C1 segment of cervical spinal cord (tissue), 14 donors: ENCODE data around the gene BIN1.
"Not testable (repeated sequence)": the region's sequence is repeated elsewhere in the genome, so short reads cannot be mapped to it uniquely, and the experiment has no call there.

Source experiments
- DNase-seq, 14 donors: peaks; one replicate each; lab custom pipeline; 2025; lab: John Stamatoyannopoulos, UW

BIN1 gene

GRCh38 chr2:127047716-127048617, 59.0 kb downstream of the BIN1 start:
- no peak for DNase-seq

GRCh38 chr2:127047054-127047453, 59.9 kb downstream of the BIN1 start:
- DNase-seq, result no peak

- no peak for DNase-seq
Measured at GRCh38 chr2:127046579-127046978, 60.4 kb downstream of the BIN1 start.

- DNase-seq, result no peak
Measured at GRCh38 chr2:127045792-127046501, 61.0 kb downstream of the BIN1 start.

GRCh38 chr2:127044977-127045661, 61.8 kb downstream of the BIN1 start:
- no peak for DNase-seq

GRCh38 chr2:127044165-127044718, 62.7 kb downstream of the BIN1 start:
- no peak for DNase-seq

- no peak for DNase-seq
Measured at GRCh38 chr2:127043367-127044164, 63.4 kb downstream of the BIN1 start.

- DNase-seq, result no peak
Measured at GRCh38 chr2:127041259-127041970, 65.5 kb downstream of the BIN1 start.

GRCh38 chr2:127040169-127040568, 66.8 kb downstream of the BIN1 start:
- no peak for DNase-seq

- DNase-seq, result peak in 1 of 14 donors; percentile 93
Measured at GRCh38 chr2:127039387-127040031, 67.4 kb downstream of the BIN1 start.

GRCh38 chr2:127037476-127037875, 69.5 kb downstream of the BIN1 start:
- DNase-seq, result no peak

- DNase-seq, result no peak
Measured at GRCh38 chr2:127034883-127035611, 71.9 kb downstream of the BIN1 start.

- no peak for DNase-seq
Measured at GRCh38 chr2:127034051-127034450, 72.9 kb downstream of the BIN1 start.

GRCh38 chr2:127032621-127033020, 74.3 kb downstream of the BIN1 start:
- no peak for DNase-seq

GRCh38 chr2:127029350-127030051, 77.5 kb downstream of the BIN1 start:
- DNase-seq, result no peak

GRCh38 chr2:127028745-127029144, 78.2 kb downstream of the BIN1 start:
- DNase-seq, result not testable (repeated sequence)

GRCh38 chr2:127027715-127028114, 79.2 kb downstream of the BIN1 start:
- DNase-seq, result no peak

- peak; percentile 16 to 89 (median 76) for DNase-seq
Measured at GRCh38 chr2:127025359-127026166, 81.4 kb downstream of the BIN1 start.
